ENCODE measurements around the gene RFFL. TPM values are rescaled to one million over a fixed set of nuclear protein-coding genes. Genes with fewer than 3 reads are reported as not detected.

RFFL gene
- polyA plus RNA-seq, 2 of the 4 experiments (the other 2 are of a cell fraction): 22.7 to 35.5 TPM

GRCh38 chr17:35025541-35025940, 38.0 kb downstream of the RFFL start:
- no peak for DNase-seq (ENCODE audit: low read depth in 1 of 2, low spot score in 1 of 2)
- TF ChIP-seq NFE2L2 (conservative IDR thresholded peaks at IDR 0.05; ENCODE audit: low read length) (no peak), CHD4 (IDR thresholded peaks at IDR 0.05; ENCODE audit: borderline replicate concordance) (no peak), ZNF302 (CRISPR knock-in tag; IDR thresholded peaks at IDR 0.05) (no peak), MAX (IDR thresholded peaks at IDR 0.05) (no peak), JUNB (IDR thresholded peaks at IDR 0.05) (no peak), RCOR1 (IDR thresholded peaks at IDR 0.05; ENCODE audit: low read depth, low read length) (no peak), HDAC2 (IDR thresholded peaks at IDR 0.05) (no peak), REST (IDR thresholded peaks at IDR 0.05) (no peak), E2F6 (IDR thresholded peaks at IDR 0.05; ENCODE audit: borderline replicate concordance, low read depth) (no peak), MYC (IDR thresholded peaks at IDR 0.05; ENCODE audit: borderline replicate concordance, low read length) (no peak), CBX2 (IDR thresholded peaks at IDR 0.05; ENCODE audit: borderline replicate concordance, low read depth) (no peak)
- FAIRE-seq: no peak
- CTCF ChIA-PET: interaction anchor here (0.9 to 2.8 kb wide), 7 partner anchors 9 to 94 kb away, joined by 3 to 11 read pairs (median 4); partner anchors contain the start of gene RAD51D
- H3K9me3 ChIP-seq: no peaks in the 10 kb centered on the region
- no peak overlapping the region for H3K4me3 ChIP-seq
- no peak for ATAC-seq
- no peak overlapping the region; a peak in 1 of 6 replicates for H3K27ac ChIP-seq
- no peak overlapping the region for H3K4me2 ChIP-seq
- POLR2A ChIA-PET: no interaction called here
- peaks cover 47% of the 10 kb centered on the region for H3K4me1 ChIP-seq
- WGBS (ENCODE audit: missing lambda C conversion rate): 62% methylated on average over 1 of the region's 1 CpG

GRCh38 chr17:35023538-35023937, 40.0 kb downstream of the RFFL start:
- H3K27ac ChIP-seq: peak overlapping the region; percentile 35 to 77; a peak in 4 of 6 replicates

More at GRCh38 chr17:35023538-35023937, 40.0 kb downstream of the RFFL start:
- DNase-seq (ENCODE audit: low read depth in 1 of 2, low spot score in 1 of 2) (no peak), ATAC-seq (no peak), FAIRE-seq (no peak)
- Histone ChIP-seq H3K9me3 (no peaks in the 10 kb centered on the region), H3K4me3 (no peak overlapping the region), H3K4me1 (peaks cover 38% of the 10 kb centered on the region), H3K4me2 (peak overlapping the region; percentile 46)
- ChIA-PET CTCF (interaction anchor here (1.5 to 5.8 kb wide), 7 partner anchors 14 to 95 kb away, joined by 4 to 53 read pairs (median 9); partner anchors contain the start of genes LIG3 and RAD51D), POLR2A (interaction anchor here (1.1 to 1.7 kb wide), 2 partner anchors 17 to 40 kb away, joined by 3 to 9 read pairs; partner anchors contain the start of gene RFFL)
- WGBS (ENCODE audit: missing lambda C conversion rate): 94% methylated on average over 3 of the region's 3 CpGs
- TF ChIP-seq HDAC2 (IDR thresholded peaks at IDR 0.05): no peak
- no peak for TF ChIP-seq KDM5A (IDR thresholded peaks at IDR 0.05)
- no peak for TF ChIP-seq CTCF (IDR thresholded peaks at IDR 0.05)
- no peak for TF ChIP-seq ESRRA (IDR thresholded peaks at IDR 0.05; ENCODE audit: borderline replicate concordance, low read length)
- TF ChIP-seq CBX8 (IDR thresholded peaks at IDR 0.05): no peak
- no peak for TF ChIP-seq HEYL (CRISPR knock-in tag; IDR thresholded peaks at IDR 0.05)
- TF ChIP-seq CHD4 (IDR thresholded peaks at IDR 0.05; ENCODE audit: borderline replicate concordance): no peak
- TF ChIP-seq CHD2 (IDR thresholded peaks at IDR 0.05; ENCODE audit: low read length, partially characterized antibody): no peak
- no peak for TF ChIP-seq ZFP36 (IDR thresholded peaks at IDR 0.05; ENCODE audit: borderline replicate concordance, partially characterized antibody)
- TF ChIP-seq CBX2 (IDR thresholded peaks at IDR 0.05; ENCODE audit: borderline replicate concordance, low read depth): no peak
- TF ChIP-seq RCOR1 (IDR thresholded peaks at IDR 0.05; ENCODE audit: low read depth, low read length): no peak
- no peak for TF ChIP-seq EHMT2 (IDR thresholded peaks at IDR 0.05; ENCODE audit: low read depth)
- no peak for TF ChIP-seq HMGXB4 (CRISPR knock-in tag; IDR thresholded peaks at IDR 0.05; ENCODE audit: borderline replicate concordance)
- no peak for TF ChIP-seq FOXS1 (CRISPR knock-in tag; IDR thresholded peaks at IDR 0.05)
- no peak for TF ChIP-seq USF2 (IDR thresholded peaks at IDR 0.05)
- TF ChIP-seq KDM1A (IDR thresholded peaks at IDR 0.05; ENCODE audit: low read depth): no peak
